ENCODE results near the gene PRPF19. TPM values are rescaled to one million over a fixed set of nuclear protein-coding genes. Genes with fewer than 3 reads are reported as not detected.
A peak's percentile ranks its signal among the peaks of the same experiment; 100 is the strongest.
"Not testable (repeated sequence)": the region's sequence is repeated elsewhere in the genome, so short reads cannot be mapped to it uniquely, and the experiment has no call there.

PRPF19 gene
- total RNA-seq, 3 donors from 2014 or later, result 61.1 to 74.1 (median 64.6) TPM

DNA sequence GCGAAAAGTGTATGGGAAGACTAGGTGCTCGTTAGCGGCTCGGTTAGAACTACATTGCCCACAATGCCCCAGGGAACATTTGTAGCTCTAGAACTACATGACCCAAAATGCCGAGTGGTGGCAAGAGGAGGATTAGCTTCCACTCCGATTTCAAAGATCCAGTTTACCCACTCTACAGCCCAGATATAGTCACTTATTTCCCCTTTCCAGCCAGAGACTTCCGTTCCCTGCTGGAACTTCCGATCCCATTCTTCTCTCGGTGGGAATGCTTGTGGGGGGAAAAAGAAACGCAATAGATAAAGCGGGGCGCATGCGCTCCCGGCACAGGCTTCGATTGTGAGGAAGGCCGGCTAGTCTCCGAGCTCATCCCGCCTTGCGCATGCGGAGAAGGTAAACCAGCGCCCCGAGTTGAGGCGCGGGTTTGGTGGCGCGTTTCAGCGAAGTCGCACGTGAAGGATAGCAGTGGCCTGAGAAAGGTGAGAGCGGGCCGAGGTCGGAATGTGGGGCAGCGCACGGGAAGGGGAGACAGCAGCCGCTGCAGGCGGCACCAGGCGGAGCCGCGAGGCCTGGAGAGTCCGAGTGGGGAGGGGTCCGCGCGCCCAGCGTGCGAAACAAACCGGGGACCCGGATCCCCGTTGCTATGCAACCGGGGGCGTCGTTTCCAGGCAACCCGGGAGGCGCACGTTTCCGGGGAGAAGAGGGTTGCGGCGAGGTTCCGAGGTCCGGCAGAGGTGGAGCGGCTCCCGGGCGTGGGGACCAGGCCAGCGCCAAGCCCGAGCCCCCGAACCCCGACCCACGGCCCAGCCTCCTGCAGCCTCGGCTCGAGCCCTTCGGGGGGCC, 7.6 kb upstream of the PRPF19 start, which contains the start of gene TMEM109:
TMEM109 (plus strand) TSS at position 366 of the 840 bp plus-strand sequence. CDS start 5,536 bp downstream, outside the sequence.
- intact Hi-C loops (cut with DNase I, micrococcal nuclease), result no loop called here
- peak; percentile 83 for ATAC-seq

DNA sequence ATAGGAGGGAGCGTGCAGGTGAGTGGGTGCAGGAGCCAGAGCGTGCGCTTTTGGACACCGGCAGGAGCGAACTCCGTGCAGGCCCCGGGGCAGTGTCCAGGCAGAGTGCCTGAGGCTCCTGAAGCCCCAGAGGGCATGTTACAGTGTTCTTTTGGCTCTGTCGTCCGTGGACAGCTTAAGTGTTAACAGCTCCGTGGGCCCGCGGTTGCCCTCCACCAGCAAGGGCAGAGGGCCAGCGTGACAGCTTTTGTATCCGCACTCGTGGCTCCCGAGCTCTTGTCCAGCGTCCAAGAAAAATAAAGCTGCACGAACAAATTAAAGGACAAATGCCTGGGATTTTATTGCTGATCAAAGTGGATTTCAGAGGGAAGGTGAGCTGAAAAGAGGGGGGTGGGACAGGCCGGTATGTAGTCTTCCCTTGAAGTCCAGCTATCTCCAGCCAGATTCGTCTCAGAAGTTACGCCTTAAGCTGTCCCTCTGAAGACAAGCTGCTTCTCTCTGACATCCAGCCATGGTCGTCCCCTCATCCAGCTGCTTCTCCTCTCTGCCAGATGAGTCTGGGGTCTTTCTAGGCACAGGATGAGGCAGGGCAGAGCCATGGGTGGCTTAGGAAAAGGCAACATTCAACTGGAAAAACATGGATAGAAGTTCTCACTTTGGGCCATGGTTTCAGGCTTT, 6.6 kb upstream of the PRPF19 start:
- Histone ChIP-seq H3K4me3 (no peak overlapping the region), H3K9me3 (no peaks in the 10 kb centered on the region), H3K36me3 (ENCODE audit: low read depth) (no peaks in the 10 kb centered on the region), H3K4me1 (ENCODE audit: low read depth) (peaks cover 14% of the 10 kb centered on the region)
- DNase-seq (no peak), ATAC-seq (no peak)
- TF ChIP-seq CTCF (IDR thresholded peaks at IDR 0.05), result no peak
- intact Hi-C loops (cut with DNase I, micrococcal nuclease), result no loop called here

More for the DNA sequence above, 7.6 kb upstream of the PRPF19 start, which contains the start of gene TMEM109:
- peak; percentile 90 to 93 (median 91) for DNase-seq
- Histone ChIP-seq H3K4me3 (peak within 1 kb of the TSS; percentile 62), H3K36me3 (ENCODE audit: low read depth) (no peaks in the 10 kb centered on the region), H3K4me1 (ENCODE audit: low read depth) (peaks cover 14% of the 10 kb centered on the region), H3K9me3 (no peaks in the 10 kb centered on the region)
- TF ChIP-seq CTCF (IDR thresholded peaks at IDR 0.05), result no peak

DNA sequence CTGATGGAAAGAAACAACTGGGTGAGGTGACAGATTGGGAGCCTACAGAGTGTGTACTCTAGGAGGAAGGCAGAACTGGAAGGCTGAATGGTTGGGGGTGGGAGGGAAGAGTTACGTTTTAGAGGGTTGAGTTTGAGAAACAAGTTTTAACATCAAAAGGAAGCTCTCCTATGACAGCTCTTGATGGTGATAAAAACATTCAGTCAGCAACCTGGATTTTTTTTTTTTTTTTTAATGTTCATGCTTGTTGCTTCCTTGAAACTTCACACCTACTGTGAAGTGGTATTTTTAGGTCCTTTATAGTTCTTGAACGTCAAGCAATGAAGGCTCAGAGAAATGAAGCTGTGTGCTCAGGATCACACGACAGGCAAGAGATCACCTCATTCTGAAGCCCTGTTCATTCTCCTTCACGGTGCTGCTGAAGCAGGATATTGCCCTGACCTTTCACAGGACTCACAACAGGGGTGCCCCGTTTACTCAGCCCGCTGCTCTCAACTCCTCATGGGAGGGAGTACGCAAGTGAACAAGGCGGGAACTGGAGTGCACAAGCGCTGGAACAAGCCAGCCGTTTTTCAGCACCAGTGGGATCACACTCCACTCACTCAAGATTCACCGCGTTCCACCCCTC, 6.0 kb upstream of the PRPF19 start:
- H3K4me1 ChIP-seq (ENCODE audit: low read depth), result peaks cover 14% of the 10 kb centered on the region
- no peaks in the 10 kb centered on the region for H3K36me3 ChIP-seq (ENCODE audit: low read depth)
- no peak for ATAC-seq
- no peaks in the 10 kb centered on the region for H3K9me3 ChIP-seq
- intact Hi-C loops (cut with DNase I, micrococcal nuclease), result no loop called here
- no peak overlapping the region for H3K4me3 ChIP-seq
- no peak for DNase-seq
- TF ChIP-seq CTCF (IDR thresholded peaks at IDR 0.05), result no peak

GRCh38 chr11:60910711-60911380, 4.5 kb upstream of the PRPF19 start:
- TF ChIP-seq CTCF (IDR thresholded peaks at IDR 0.05), result no peak
- DNase-seq, result no peak
- intact Hi-C loops (cut with DNase I, micrococcal nuclease), result no loop called here

GRCh38 chr11:60910281-60910687, 3.9 kb upstream of the PRPF19 start:
- peak in 1 of 3 donors; percentile 56 for DNase-seq
- no peak for ATAC-seq
- intact Hi-C loops (cut with DNase I, micrococcal nuclease), result no loop called here
- no peak for TF ChIP-seq CTCF (IDR thresholded peaks at IDR 0.05)
- no peaks in the 10 kb centered on the region for H3K36me3 ChIP-seq (ENCODE audit: low read depth)
- H3K4me3 ChIP-seq, result no peak overlapping the region
- no peaks in the 10 kb centered on the region for H3K9me3 ChIP-seq
- H3K4me1 ChIP-seq (ENCODE audit: low read depth), result peaks cover 10% of the 10 kb centered on the region

More at GRCh38 chr11:60910711-60911380, 4.5 kb upstream of the PRPF19 start:
- Histone ChIP-seq H3K4me3 (no peak overlapping the region), H3K4me1 (ENCODE audit: low read depth) (peaks cover 12% of the 10 kb centered on the region), H3K36me3 (ENCODE audit: low read depth) (no peaks in the 10 kb centered on the region), H3K9me3 (no peaks in the 10 kb centered on the region)
- ATAC-seq, result no peak

- H3K36me3 ChIP-seq (ENCODE audit: low read depth); ATAC-seq; H3K4me3 ChIP-seq; H3K9me3 ChIP-seq; DNase-seq; intact Hi-C loops (cut with DNase I, micrococcal nuclease): not testable (repeated sequence)
- H3K4me1 ChIP-seq (ENCODE audit: low read depth), result peaks cover 12% of the 10 kb centered on the region
These were observed 3.4 kb upstream of the PRPF19 start for GRCh38 chr11:60909680-60910280.
